Hematopoietic multipotent progenitor cell treated with erythropoietin and hydrocortisone succinate and interleukin-3 and kit ligand, for 4 days (in vitro differentiated cells): ENCODE results near the gene ACSBG1.
"Not testable (repeated sequence)": the region's sequence is repeated elsewhere in the genome, so short reads cannot be mapped to it uniquely, and the experiment has no call there.

ENCODE experiments used
- DNase-seq: peaks from one replicate; pipeline ENCODE4 v3.0.0-alpha.2; 2015

ACSBG1 gene

DNA sequence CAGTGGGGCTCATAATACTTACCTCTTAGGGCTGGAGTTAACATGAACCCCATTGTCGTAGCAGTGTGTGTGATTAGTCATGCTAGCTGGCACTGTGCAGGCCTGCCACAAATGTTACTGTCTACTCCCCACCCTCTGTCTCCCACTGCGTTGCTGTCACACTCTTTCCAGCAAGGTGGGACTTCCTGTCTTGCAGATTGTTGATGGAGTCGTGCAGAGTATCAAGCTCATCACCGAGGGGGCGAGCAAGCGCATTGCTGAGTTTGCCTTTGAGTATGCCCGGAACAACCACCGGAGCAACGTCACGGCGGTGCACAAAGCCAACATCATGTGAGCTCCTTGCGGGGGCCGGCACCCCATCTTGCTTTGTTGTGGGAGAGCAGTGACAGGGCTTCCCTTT lies 72.3 kb downstream of the ACSBG1 start:
- no peak for DNase-seq

- no peak for DNase-seq
These were observed 75.0 kb downstream of the ACSBG1 start for GRCh38 chr15:78159395-78159794.

DNA sequence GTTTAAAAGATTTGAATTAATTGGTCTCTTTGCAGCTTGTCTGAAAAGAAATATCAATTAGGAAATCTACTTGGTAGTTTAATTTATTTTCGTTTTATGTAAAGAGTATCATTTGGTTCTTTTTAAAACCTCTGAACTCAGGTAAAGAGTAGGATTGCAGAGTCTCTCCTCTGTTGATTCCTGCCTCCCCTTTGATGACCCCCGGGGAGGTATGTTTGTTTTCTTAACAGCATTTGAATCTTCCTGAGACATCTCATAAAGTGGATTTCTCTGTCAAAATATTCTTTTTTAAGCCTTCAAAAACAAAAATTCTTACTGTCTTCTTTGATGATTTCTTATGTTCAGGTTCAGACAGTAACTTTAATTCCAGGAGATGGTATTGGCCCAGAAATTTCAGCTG lies 77.2 kb downstream of the ACSBG1 start:
- DNase-seq = no peak

- no peak for DNase-seq
These were observed 77.7 kb downstream of the ACSBG1 start for GRCh38 chr15:78156653-78157052.

- no peak for DNase-seq
These were observed 78.9 kb downstream of the ACSBG1 start for GRCh38 chr15:78155355-78155939.

DNA sequence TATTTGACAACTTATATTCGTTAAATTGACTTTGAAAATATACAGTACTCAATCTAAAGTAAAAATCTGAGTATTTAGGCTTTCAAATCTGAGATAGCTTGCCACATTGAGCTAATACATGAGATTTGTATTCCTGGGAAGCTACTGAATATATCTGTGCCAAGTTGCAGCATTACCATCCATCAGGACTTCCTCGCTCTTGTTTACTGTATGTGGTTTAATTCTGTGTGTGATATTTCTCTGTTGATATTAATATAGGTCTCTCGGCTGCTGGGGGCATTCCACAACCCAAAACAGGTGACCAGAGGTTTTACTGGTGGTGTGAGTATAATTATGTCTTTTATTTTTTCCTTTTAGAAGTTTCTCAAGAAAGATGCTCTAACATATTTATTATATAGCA lies 79.4 kb downstream of the ACSBG1 start:
- no peak for DNase-seq

DNA sequence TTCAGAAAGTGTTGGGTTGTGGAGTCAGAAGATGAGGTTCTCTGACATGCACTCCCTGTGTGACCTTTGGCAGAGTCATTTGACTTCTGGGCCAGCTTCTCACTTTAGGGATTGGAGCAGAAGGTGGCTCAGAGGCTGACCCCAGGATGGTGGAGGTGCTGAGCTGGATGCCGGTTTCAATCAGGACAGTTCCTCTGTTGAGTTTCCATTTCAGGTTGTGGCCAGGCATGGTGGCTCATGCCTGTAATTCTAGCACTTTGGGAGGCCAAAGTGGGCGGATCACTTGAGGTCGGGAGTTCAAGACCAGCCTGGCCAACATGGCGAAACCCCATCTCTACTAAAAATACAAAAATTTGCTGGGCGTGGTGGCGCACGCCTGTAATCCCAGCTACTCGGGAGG lies 83.3 kb downstream of the ACSBG1 start:
- DNase-seq = not testable (repeated sequence)

DNA sequence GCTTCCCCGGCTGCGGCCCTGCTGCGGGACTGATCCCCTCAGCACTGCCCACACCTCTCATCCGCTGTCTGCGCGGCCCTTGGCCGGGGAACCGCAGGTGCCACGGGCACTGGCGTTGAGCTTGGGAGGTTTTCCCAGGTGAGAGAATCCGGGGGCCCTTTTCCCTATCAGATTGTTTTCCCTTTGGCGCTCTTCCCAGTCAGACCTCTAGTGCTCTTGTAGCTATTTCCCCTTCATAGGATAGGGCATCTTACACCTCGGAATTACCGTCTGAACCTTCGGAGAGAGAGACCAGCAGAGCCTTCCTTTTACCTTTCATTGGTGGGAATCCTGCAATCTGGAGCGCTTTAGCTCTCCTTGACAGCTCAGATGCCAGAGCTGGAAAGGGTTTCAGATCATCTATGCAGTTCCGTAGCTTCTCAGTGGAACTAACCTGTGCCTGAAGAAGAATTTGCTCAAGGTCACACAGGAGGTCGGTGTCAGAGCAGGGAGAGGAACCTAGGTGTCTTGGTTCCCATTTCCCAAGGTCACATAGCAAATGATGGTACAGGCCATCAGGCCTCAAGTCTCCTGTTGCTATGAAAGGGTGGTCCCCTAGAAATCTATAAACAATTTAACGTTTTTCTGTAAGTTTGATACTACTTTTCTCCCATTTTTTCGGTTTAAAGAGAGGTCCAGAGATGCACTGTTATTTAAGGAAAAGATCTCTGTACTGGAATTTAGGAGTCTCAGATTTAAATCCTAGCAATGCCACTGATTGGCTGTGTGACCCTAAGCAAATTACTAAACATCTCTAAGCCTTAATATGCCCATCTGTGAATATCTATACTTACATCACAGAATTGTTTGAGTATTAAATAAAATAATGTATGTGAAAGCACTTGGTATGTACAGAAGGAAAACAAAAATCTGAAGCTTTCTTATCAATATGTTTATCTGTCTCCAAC lies 84.3 kb downstream of the ACSBG1 start:
- no peak for DNase-seq

DNA sequence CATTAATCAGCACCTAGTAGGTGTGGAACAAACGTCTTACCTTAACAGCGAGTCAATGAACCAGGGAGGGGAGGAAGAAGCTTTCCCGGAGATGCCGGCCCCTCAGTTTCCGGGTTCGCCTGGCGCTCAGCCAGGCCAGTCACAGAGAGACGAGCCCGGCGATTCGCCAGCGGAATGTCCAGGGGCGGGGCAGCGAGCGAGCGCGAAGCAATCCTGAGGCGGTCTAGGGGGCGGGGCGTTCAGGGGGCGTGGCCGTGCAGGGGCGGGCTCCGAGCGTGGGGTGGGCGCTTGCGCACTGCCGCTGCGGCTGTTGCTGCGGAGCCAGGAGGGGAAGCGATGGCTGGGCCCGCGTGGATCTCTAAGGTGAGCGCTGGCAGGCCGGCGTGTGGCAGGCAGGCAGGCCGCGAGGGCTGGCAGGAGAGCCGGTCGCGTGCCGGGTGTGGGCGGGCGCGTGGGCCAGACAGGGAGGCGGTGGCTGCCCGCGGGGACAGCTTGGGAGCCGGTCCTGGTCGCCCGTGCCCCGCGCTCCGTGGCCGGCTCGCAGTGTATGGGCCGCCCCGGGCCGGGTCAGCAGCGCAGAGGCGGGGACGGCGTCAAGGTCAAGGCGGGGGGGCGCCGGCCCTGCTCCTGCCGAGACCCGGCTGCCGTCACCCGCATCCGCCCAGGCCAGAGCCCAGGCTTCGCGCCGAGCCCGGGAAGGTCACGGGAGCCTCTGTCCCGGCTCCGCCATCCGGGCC lies 85.1 kb downstream of the ACSBG1 start, which contains the start of gene IDH3A:
IDH3A (plus strand) TSS at position 295 of the 737 bp plus-strand sequence; CDS start at position 337, 42 bp downstream.
- peak; percentile 99 for DNase-seq

- DNase-seq = peak; percentile 30
These were observed 85.8 kb downstream of the ACSBG1 start for GRCh38 chr15:78148392-78149067.

- no peak for DNase-seq
These were observed 86.8 kb downstream of the ACSBG1 start for GRCh38 chr15:78147566-78147965.

DNA sequence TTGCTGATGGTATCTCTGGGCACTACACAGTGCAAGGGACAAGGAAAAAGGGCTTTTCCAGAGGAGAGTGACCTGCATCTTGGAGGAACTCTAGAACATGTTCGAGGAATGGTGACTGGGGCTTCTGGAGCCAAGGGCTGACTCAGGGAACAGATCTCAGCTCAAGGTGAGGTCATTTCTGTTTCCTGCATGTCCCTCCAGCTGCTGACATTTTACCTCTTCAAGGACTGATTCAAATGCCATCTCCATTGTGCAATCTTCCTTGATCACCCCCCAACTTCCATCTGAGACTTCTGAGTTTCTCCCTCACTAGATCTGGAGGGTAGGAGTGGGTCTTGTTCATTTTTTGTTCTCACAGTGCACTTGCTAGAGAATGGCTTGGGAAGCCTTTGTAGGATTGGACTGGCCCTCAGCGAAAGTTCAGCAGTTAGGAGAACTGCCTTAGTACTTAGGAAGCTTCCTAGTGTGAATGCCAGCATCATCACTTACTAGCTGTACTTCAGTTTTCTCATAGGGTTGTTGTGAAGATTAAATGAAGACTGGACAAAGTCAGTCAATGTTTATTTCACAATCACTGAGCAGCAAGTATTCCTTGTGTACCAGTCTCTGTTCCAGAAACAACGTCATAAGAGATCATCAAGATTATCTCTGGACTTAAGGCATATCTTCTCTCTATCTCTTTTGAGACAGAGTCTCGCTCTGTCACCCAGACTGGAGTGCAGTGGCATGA lies 87.8 kb downstream of the ACSBG1 start:
- DNase-seq = no peak

DNA sequence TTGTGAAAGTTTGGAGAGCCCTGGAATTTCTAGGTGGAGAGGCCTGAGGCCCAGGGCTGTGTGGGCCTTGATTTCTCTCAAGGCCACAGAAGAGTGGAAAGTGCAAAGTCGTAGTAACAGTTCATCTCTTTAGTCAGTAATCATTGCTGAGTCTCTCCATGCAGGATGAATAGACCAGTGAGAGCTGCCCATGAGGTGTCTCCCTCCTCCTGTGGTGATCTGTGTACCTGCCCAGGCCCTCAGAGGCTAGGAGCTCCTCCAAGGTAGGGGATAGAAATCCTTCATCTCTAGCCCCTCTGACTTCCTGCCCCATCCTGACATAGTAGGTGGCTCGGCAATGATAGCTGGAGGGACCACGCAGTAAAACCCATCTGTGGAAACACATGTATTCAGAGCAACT lies 92.0 kb downstream of the ACSBG1 start:
- no peak for DNase-seq

DNA sequence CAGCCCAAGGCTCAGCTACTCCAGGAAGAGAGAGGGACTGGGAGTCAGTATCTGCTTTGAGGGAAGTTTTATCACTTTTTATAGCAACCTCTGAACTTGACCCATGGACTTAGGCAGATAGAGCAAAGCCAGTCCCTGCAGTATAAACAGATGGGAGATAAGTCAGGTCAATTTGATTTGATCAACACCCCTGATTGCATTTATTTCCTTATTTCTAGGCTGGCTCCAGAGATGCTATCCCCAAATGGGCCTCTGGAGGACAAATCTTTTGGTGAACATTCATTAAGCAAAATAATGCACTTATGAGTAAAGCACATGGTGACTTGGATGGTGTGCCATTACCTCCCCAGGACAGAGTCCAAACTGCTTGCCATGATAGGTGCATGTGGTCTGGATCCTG lies 94.1 kb downstream of the ACSBG1 start:
- no peak for DNase-seq

DNA sequence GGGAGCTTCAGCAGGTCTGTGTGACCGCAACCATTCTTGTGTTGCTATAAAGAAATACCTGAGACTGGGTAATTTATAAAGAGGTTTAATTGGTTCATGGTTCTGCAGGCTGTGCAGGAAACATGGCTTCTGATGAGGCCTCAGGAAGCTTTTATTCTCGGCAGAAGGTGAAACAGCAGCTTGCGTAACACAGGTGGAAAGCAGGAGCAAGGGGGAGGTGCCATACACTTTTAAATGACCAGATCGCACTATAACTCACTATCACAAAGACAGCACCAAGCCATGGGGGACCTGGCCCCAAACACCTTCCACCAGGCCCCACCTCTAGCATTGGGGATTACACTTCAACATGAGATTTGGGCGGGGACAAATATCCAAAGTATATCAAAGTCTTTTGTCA lies 94.8 kb downstream of the ACSBG1 start:
- no peak for DNase-seq

- no peak for DNase-seq
These were observed 100.6 kb downstream of the ACSBG1 start for GRCh38 chr15:78133801-78134200.

GRCh38 chr15:78131295-78132061 lies 102.9 kb downstream of the ACSBG1 start, which contains the start of gene CIB2:
TSS of gene CIB2 (minus strand) at chr15:78131445. CDS start at chr15:78131215, 230 bp downstream.
- peak; percentile 88 for DNase-seq

DNA sequence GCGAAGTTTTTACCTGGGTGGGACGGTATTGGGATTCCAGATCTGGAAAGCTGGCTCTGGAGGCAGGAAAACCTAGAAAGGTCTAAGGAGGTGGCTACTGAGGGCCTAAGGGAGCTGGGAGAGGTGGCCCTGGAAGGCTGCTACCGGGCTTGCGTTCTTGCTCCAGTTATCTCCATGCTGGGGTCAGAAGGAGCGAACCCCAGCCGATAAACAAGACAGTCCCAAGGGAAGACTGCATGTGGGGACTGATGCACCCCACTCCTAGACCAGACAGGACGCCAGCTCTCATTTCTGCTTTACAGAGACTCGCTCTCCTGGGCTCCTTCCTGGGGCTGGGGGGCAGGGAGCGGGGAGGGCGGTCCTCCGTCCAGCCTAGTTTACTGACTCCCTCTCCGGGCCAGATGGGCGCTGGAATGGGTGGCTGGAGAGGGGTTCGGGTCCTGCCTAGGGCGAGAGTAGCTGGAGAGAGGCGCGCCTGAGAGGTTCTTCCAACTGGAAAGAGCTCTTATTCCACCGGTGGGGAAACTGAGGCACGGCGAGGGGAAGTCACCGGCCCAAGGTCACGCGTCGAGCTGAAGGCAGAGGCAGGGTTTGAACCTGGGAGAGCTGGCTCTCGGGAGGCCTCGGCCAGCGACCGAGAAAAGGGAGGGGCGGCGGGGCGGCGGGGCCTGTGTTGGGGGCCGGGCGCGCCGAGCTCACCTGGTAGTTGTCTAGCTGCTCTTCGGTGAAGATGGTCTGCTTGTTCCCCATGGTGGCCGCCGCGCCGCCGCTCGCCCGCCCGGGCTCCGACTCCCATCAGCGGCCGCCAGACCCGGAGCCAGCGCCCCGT lies 103.7 kb downstream of the ACSBG1 start:
- no peak for DNase-seq

- DNase-seq = no peak
These were observed 104.5 kb downstream of the ACSBG1 start for GRCh38 chr15:78129751-78130287.
